Measurements from ENCODE around the gene SSTR3. TPM values are rescaled to one million over a fixed set of nuclear protein-coding genes. Genes with fewer than 3 reads are reported as not detected.

Gene SSTR3
- total RNA-seq, 1 donor from 2014 or later: not detected

- DNase-seq (ENCODE audit: low read depth, low spot score): peak; percentile 22
Measured at GRCh38 chr22:37229012-37229804, 16.9 kb upstream of the SSTR3 start.

- no peak for DNase-seq (ENCODE audit: low read depth, low spot score)
Measured at GRCh38 chr22:37228106-37229011, 16.1 kb upstream of the SSTR3 start.

DNA sequence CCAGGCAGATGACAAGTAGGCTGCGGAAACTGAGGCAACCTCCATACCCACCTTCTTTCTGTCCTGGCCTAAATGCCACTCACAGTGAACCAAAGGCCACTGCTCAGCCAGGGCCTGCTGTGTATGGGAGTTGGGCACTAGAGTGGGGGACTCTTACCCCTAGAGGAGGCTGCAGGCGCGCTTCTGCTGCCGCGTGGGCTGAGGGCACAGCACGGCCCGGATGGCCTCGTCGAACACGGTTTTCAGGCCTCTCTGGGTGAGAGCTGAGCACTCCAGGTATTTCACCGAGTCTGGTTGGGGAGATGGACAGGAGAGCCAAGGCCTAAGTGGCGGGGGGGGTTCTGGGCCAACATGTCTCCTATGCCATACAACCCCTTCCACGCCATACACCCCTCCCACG, 14.2 kb upstream of the SSTR3 start:
- no peak for DNase-seq (ENCODE audit: low read depth, low spot score)

DNA sequence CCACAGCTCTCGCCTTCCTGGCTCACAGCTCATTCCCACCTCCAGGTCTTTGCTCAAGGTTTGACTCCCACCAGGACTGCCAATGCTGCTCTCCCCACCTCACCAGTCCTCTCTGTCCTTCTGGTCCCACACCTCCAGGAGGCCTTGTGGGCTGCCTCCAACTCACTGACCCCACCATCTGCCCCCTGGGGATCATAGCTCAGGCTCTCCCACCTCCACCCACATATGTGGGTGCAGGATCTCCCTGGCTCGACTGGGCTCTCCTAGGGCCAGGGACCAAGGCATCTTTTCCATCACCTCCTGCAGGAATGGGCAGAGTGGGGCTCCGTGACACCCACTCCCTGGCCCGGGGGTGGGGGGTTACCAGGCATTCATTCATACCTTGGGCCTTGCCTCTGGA, 13.8 kb upstream of the SSTR3 start:
- no peak for DNase-seq (ENCODE audit: low read depth, low spot score)

- DNase-seq (ENCODE audit: low read depth, low spot score): no peak
Measured at GRCh38 chr22:37225481-37225880, 13.2 kb upstream of the SSTR3 start.

DNA sequence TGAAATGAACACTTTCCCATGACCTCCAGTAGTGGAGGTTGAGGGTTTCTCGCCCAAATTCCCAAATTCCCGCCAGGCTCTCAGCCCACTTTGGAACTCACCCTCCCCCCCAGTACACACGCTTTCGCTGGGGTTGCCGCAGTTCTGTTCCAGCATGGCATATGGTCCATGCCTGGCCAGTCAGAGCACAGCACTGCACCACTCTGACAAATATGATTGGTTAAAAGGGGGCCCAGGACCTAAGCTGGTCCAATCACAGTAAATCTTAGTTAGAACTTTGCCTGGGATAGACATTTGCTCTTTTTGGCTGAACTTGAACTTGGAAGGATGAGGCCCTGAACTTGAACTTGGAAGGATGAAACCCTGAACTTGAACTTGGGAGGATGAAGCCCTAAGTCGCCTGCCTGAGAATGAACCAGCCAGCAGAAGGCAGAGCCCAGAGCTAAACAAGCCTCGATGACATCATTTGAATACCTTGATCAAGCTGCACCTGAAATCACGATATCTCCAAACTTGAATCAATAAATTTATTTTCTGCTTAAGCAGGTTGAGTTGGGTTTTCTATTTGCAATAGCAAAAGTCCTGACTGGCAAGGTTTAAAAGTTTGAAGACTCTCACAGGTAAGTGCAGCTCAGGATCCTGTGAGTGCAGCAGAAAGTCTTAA, 12.6 kb upstream of the SSTR3 start:
- DNase-seq (ENCODE audit: low read depth, low spot score): no peak

DNA sequence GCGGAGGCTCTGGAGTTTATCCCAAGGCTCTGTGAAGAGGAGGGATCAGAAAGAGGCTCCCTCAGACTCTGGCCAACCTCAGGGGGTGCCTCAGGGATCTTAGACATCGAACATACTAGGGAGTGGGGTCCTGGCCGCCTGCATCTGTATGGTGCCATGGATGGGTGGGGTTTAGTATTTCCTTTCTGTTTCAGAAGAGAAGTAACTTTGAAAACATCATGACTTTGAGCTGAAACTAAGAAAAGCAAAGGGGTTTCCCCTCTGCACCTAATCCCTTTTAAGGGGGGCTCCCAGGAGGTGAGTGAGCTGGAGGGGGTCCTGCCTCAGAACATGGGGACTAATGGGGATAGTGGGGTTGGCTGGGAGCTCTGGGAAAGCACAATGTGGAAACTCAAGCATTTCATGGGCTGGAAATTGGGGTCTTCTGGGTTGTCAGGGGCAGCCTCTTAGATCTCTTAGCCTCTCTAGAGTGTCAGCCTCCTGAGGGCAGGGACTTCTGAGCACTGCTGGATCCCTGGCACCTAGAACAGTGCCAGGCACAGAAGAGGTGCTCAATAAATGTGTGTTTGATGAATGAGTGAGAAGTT, 11.8 kb upstream of the SSTR3 start:
- DNase-seq (ENCODE audit: low read depth, low spot score): no peak

GRCh38 chr22:37222440-37222971, 10.2 kb upstream of the SSTR3 start:
- no peak for DNase-seq (ENCODE audit: low read depth, low spot score)

- DNase-seq (ENCODE audit: low read depth, low spot score): no peak
Measured at GRCh38 chr22:37221424-37222333, 9.4 kb upstream of the SSTR3 start.

DNA sequence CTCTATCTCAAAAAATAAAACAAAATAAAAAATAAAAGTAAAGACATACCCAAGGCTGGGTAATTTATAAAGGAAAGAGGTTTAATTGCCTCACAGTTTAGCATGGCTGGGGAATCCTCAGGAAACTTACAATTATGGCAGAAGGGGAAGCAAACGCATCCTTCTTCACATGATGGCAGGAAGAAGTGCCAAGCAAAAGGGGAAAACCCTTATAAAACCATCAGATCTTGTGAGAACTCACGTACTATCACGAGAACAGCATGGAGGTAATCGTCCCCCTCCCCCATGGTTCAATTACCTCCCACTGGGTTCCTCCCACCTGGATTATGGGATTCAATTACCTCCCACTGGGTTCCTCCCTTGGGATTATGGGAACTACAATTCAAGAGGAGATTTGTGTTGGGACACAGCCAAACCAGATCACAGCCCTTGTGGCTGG, 8.3 kb upstream of the SSTR3 start:
- DNase-seq (ENCODE audit: low read depth, low spot score): no peak

DNA sequence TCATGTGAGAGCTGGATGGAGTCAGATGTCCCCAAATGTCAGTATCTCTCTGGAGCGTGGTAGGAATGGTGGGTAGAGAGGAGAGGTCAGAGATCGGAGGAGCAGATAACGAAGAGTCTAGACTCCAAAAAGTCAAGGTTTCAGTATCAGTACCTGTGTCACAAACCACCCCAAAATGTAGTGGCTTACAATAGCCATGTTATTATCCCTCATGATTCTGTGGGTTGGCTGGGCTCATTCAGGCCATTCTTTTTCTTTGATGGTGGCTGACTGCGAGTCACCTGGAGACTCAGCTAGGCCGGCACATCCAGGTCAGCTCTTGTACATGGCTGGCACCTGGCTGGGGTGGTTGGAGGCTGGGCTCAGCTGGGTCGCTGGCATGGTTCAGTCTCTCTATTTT, 7.3 kb upstream of the SSTR3 start:
- no peak for DNase-seq (ENCODE audit: low read depth, low spot score)

- DNase-seq (ENCODE audit: low read depth, low spot score): no peak
Measured at GRCh38 chr22:37218771-37219411, 6.6 kb upstream of the SSTR3 start.

DNA sequence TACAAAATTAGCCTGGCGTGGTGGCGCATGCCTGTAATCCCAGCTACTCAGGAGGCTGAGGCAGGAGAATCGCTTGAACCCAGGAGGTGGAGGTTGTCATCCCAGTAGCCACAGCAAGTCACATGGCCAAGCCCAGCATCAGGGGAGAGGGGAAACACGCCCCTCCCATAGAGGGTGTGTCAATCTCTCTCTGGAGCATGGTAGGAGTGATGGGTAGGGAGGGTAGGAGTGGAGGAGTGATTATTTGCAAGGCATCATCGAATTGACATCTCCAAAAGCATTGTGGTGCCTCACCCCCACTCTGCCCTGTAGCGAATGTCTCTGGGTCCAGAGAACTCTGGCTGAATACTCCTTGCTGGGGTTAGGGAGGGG, 6.1 kb upstream of the SSTR3 start:
- DNase-seq (ENCODE audit: low read depth, low spot score): no peak

DNA sequence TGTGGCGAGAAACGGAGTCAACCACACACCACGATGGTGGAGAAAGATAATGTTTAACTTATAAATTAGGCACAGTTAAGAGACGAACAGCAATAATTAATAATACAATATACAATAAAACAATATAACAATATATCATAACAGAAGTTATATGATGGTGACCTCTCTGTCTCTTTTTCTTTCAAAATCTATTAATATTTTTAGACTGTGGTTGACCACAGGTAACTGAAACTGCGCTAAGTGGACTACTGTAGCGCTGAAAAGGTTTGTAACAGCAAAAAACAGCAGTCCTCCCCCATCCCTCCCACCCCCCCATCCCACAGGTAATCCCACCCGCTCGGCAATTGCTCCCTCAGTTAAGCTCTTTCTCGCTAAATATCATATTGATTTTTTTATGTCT, 3.6 kb upstream of the SSTR3 start:
- no peak for DNase-seq (ENCODE audit: low read depth, low spot score)

DNA sequence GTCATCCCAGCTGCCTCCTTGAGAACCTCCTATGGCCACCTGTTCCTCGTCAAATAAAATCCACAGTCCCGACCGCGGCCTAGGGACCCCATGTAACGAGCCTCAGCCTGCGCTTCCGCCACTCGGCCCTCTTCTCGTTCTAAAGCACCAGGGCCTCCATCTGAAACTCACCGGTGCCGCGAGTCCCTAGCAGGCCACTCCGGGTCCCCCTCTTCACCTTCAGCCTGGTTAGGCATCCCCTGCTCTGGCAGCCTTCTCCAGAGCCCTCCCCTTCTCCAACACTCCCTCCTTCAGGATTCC, 2.4 kb upstream of the SSTR3 start:
- DNase-seq (ENCODE audit: low read depth, low spot score): no peak

- DNase-seq (ENCODE audit: low read depth, low spot score): no peak
Measured at GRCh38 chr22:37213941-37214730, 1.9 kb upstream of the SSTR3 start.

DNA sequence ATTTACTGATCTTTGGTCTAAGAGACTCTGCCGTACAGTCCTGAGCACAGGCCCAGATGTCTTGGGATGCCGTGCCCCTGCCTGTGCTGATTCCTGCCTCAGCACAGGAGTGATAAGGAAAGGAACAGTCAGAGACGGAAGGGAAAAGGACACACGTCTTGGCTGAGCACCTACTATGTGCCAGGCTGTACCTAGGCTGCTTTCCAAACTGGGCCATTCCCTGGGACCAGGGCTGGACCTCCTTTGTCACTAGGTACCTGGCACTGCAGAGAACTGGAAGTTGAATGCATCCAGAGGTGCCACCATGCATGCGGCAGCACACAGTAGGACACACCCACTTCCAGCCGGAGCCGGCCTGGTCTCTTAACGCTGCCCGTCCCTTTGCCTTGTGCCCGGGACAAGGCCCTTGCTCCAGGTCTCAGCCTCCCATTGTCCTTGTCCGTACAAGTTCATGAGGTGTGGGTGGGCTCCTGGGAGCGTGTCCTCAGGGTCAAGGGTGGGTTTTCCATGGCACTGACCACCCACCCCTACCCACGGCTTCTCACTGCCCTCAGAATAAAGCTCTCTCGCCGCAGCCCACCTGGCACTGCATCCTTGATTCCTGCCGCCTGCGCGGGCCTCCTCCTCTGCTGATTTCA, 1.1 kb upstream of the SSTR3 start:
- DNase-seq (ENCODE audit: low read depth, low spot score): no peak

- DNase-seq (ENCODE audit: low read depth, low spot score): no peak
Measured at GRCh38 chr22:37211866-37212173, 457 bp downstream of the SSTR3 start.
